Kidney (tissue), 14 donors: Measurements from ENCODE around the gene OR2L3. TPM values are rescaled to one million over a fixed set of nuclear protein-coding genes. Genes with fewer than 3 reads are reported as not detected.

ENCODE experiments used
- DNase-seq, 5 donors: peaks; one replicate each; pipeline ENCODE4 v3.0.0-alpha.2; 2013 to 2020
- FAIRE-seq: peaks from 2 replicates; lab custom pipeline; 2012; peaks lifted over from hg19 to GRCh38; lab: Jason Lieb, UNC
- H3K27ac ChIP-seq, 2 donors: one replicate each; pipeline ENCODE4 v1.7.0; 2013; ENCODE audit warnings: low read depth in 2 of 2, low read length in 2 of 2, inconsistent platforms in 1 of 2
- H3K27me3 ChIP-seq: one replicate; pipeline ENCODE4 v1.7.1; 2013; ENCODE audit warnings: low read length, inconsistent platforms; ENCODE audit not compliant: control insufficient read depth, insufficient read depth
- H3K36me3 ChIP-seq, 3 donors: one replicate each; pipeline versions ENCODE4 v1.7.0 to v1.7.1; 2013; ENCODE audit warnings: low read length in 3 of 3, control low read depth in 1 of 3, inconsistent platforms in 1 of 3; ENCODE audit not compliant: insufficient read depth in 3 of 3, control insufficient read depth in 2 of 3
- H3K4me1 ChIP-seq, 3 donors: one replicate each; pipeline versions ENCODE4 v1.7.0 to v1.7.1; 2013; ENCODE audit warnings: low read length in 3 of 3, inconsistent platforms in 1 of 3, low read depth in 1 of 3; ENCODE audit not compliant: control insufficient read depth in 2 of 3, insufficient read depth in 2 of 3
- H3K4me3 ChIP-seq, 3 donors: one replicate each; pipeline versions ENCODE4 v1.7.0 to v1.8.1; 2013; ENCODE audit warnings: low read length in 3 of 3, control low read depth in 1 of 3, inconsistent platforms in 1 of 3
- H3K9ac ChIP-seq, 3 donors: one replicate each; pipeline versions ENCODE4 v1.7.0 to v1.7.1; 2013; ENCODE audit warnings: low read length in 3 of 3, control low read depth in 1 of 3, inconsistent platforms in 1 of 3
- H3K9me3 ChIP-seq, 3 donors: one replicate each; pipeline versions ENCODE4 v1.7.0 to v1.7.1; 2013; ENCODE audit warnings: low read length in 3 of 3, control low read depth in 1 of 3, inconsistent platforms in 1 of 3; ENCODE audit not compliant: control insufficient read depth in 2 of 3, insufficient read depth in 1 of 3
- CTCF ChIP-seq: IDR thresholded peaks from 3 replicates; pipeline ENCODE4 v1.5.1; 2012; ENCODE audit warnings: mild to moderate bottlenecking, moderate library complexity, borderline replicate concordance; ENCODE audit not compliant: insufficient read depth; ENCODE audit errors: extremely low read depth
- intact Hi-C: fragments of 100-400 bp; cut with DNase I; formaldehyde crosslinking; loops from one replicate; pipeline ENCODE4 v1.11.1; 2022
- polyA plus RNA-seq: library from polyadenylated mRNA; stranded (reverse); fragments of 350-450 nt; fragmentation: Illumina TruSeq; extraction: RNeasy Lipid Tissue Mini Kit (QIAGEN cat#74804); gene quantifications from one replicate; pipeline ENCODE4 v1.2.3, GENCODE V29; 2014; ENCODE audit warnings: low read depth, low replicate concordance; ENCODE audit not compliant: insufficient read depth
- total RNA-seq: library from RNA; stranded (reverse); fragmentation: NEBNext Ultra II Directional; extraction: Animal tissue kit (Norgen Biotek cat#: 25700); gene quantifications from one replicate; pipeline ENCODE4 v1.2.1, GENCODE V29; 2021
- donor health status: control.
- donor health status: control.
- donor health status: control.
- donor health status: control.
- donor health status: control.
- donor health status: DM: yes; HTN: yes; CAD: no.
- donor health status: Normal renal cell carcinoma (clear cell type).

The OR2L3 gene
- total and polyA plus RNA-seq, 2 donors from 2014 or later, result not detected

- H3K9ac ChIP-seq, result no peak within 1 kb of the TSS
- H3K27me3 ChIP-seq, result no peaks in the 10 kb centered on the region
- FAIRE-seq, result no peak
- intact Hi-C loops, result no loop called here
- TF ChIP-seq CTCF, result no peak
- H3K4me3 ChIP-seq, result no peak within 1 kb of the TSS
- no peaks in the 10 kb centered on the region for H3K36me3 ChIP-seq
- H3K4me1 ChIP-seq, result no peaks in the 10 kb centered on the region
- no peak within 1 kb of the TSS for H3K27ac ChIP-seq
- no peak for DNase-seq
- H3K9me3 ChIP-seq, result no peaks in the 10 kb centered on the region
These were observed 48.2 kb downstream of the OR2L3 start, which contains the start of gene OR2L13 for GRCh38 chr1:248094884-248095283. TSS of gene OR2L13 (plus strand) at chr1:248095184. CDS start at chr1:248099376, 4,192 bp downstream.

- intact Hi-C loops, result no loop called here
- Histone ChIP-seq H3K4me1 (no peaks in the 10 kb centered on the region), H3K27me3 (no peaks in the 10 kb centered on the region), H3K9ac (no peak overlapping the region), H3K4me3 (no peak overlapping the region), H3K27ac (no peak overlapping the region), H3K36me3 (no peaks in the 10 kb centered on the region), H3K9me3 (no peaks in the 10 kb centered on the region)
- TF ChIP-seq CTCF, result no peak
- FAIRE-seq, result no peak
- DNase-seq, result no peak
These were observed 51.9 kb downstream of the OR2L3 start for GRCh38 chr1:248098529-248098928.

- H3K27ac ChIP-seq, result no peak overlapping the region
- intact Hi-C loops, result no loop called here
- TF ChIP-seq CTCF, result no peak
- DNase-seq (no peak), FAIRE-seq (peak; percentile 94)
- no peak overlapping the region for H3K4me3 ChIP-seq
- H3K4me1 ChIP-seq, result no peaks in the 10 kb centered on the region
- H3K9me3 ChIP-seq, result peaks cover 0 to 3% (median 2%) of the 10 kb centered on the region in 3 donors
- H3K36me3 ChIP-seq, result no peaks in the 10 kb centered on the region
- H3K9ac ChIP-seq, result no peak overlapping the region
- no peaks in the 10 kb centered on the region for H3K27me3 ChIP-seq
These were observed 56.2 kb downstream of the OR2L3 start for GRCh38 chr1:248102847-248103246.

GRCh38 chr1:248111157-248111556, 64.5 kb downstream of the OR2L3 start:
- H3K4me3 ChIP-seq, result no peak overlapping the region
- H3K27me3 ChIP-seq, result no peaks in the 10 kb centered on the region
- no peak for DNase-seq
- FAIRE-seq, result no peak
- H3K9me3 ChIP-seq, result peaks cover 0 to 23% (median 10%) of the 10 kb centered on the region in 3 donors
- H3K27ac ChIP-seq, result no peak overlapping the region
- intact Hi-C loops, result no loop called here
- no peaks in the 10 kb centered on the region for H3K4me1 ChIP-seq
- no peak for TF ChIP-seq CTCF
- H3K36me3 ChIP-seq, result no peaks in the 10 kb centered on the region
- no peak overlapping the region for H3K9ac ChIP-seq
